HEK293 (cell line): ENCODE measurements around the gene RAB11FIP3.
A peak's percentile ranks its signal among the peaks of the same experiment; 100 is the strongest.

Experiments
- CTCF ChIA-PET: fragments of 350-600 bp; formaldehyde crosslinking; extraction: SDS; loops from one replicate; lab custom pipeline; 2021; ENCODE audit warnings: antibody characterized with exemption; lab: Yijun Ruan, JAX
- POLR2A ChIA-PET: fragments of 300-600 bp; formaldehyde crosslinking; extraction: SDS; loops from one replicate; lab custom pipeline; 2020; ENCODE audit warnings: antibody characterized with exemption, inconsistent platforms; lab: Yijun Ruan, JAX
- H3K27ac ChIP-seq: fragments of 200-500 bp; sonication (Bioruptor generic); 2 replicates; pipeline ENCODE4 v1.5.1; 2014; ENCODE audit warnings: low read depth, low read length, control low read depth, inconsistent platforms; ENCODE audit errors: extremely low read depth
- H3K36me3 ChIP-seq, 2 experiments: fragments of 200-500 bp in 1 of 2; sonication (Bioruptor generic) in 1 of 2; 1 replicate in 1 of 2; 2 replicates in 1 of 2; pipeline ENCODE4 v1.5.1; 2014 to 2017; ENCODE audit warnings: inconsistent platforms in 2 of 2, low read length in 2 of 2; ENCODE audit not compliant: control insufficient read depth in 2 of 2, insufficient read depth in 1 of 2
- H3K4me1 ChIP-seq: fragments of 200-500 bp; sonication (Bioruptor generic); 2 replicates; pipeline ENCODE4 v1.5.1; 2014; ENCODE audit warnings: mild to moderate bottlenecking, low read length, inconsistent platforms; ENCODE audit not compliant: control insufficient read depth, insufficient read depth
- H3K4me3 ChIP-seq: 2 replicates; pipeline ENCODE4 v1.5.1; 2011; ENCODE audit warnings: low read depth, mild to moderate bottlenecking, control low read depth, low read length, moderate library complexity
- H3K9me3 ChIP-seq: fragments of 200-500 bp; sonication (Bioruptor generic); 2 replicates; pipeline ENCODE4 v1.5.1; 2014; ENCODE audit warnings: low read depth, low read length, inconsistent platforms; ENCODE audit not compliant: control insufficient read depth, insufficient read depth
- GLIS1 ChIP-seq: fragments of 450-650 bp; formaldehyde crosslinking; IDR thresholded peaks from 2 replicates; pipeline ENCODE4 v1.5.1; 2016; ENCODE audit warnings: missing biosample characterization, missing genetic modification characterization
- PRDM1 ChIP-seq: fragments of 450-650 bp; formaldehyde crosslinking; IDR thresholded peaks from 2 replicates; pipeline ENCODE4; 2016; ENCODE audit warnings: missing biosample characterization, missing genetic modification characterization
- ZBTB17 ChIP-seq: fragments of 450-650 bp; formaldehyde crosslinking; IDR thresholded peaks from 2 replicates; pipeline ENCODE4 v1.5.1; 2016; ENCODE audit warnings: missing biosample characterization, missing genetic modification characterization
- ZBTB7A ChIP-seq: fragments of 450-650 bp; formaldehyde crosslinking; IDR thresholded peaks from 2 replicates; pipeline ENCODE4 v1.5.1; 2016; ENCODE audit warnings: low read depth, missing biosample characterization, missing genetic modification characterization
- ZFP3 ChIP-seq: fragments of 450-650 bp; formaldehyde crosslinking; IDR thresholded peaks from 2 replicates; pipeline ENCODE4 v1.5.1; 2016; ENCODE audit warnings: low read depth, missing biosample characterization, missing genetic modification characterization
- ZIC2 ChIP-seq: fragments of 450-650 bp; formaldehyde crosslinking; IDR thresholded peaks from 2 replicates; pipeline ENCODE4 v1.5.1; 2016; ENCODE audit warnings: missing biosample characterization, missing genetic modification characterization
- ZNF112 ChIP-seq: fragments of 450-650 bp; formaldehyde crosslinking; IDR thresholded peaks from 2 replicates; pipeline ENCODE4 v1.5.0; 2017; ENCODE audit warnings: missing biosample characterization, missing genetic modification characterization
- ZNF140 ChIP-seq: fragments of 450-650 bp; formaldehyde crosslinking; IDR thresholded peaks from 2 replicates; pipeline ENCODE4 v1.5.1; 2016; ENCODE audit warnings: missing biosample characterization, missing genetic modification characterization
- ZNF202 ChIP-seq: fragments of 450-650 bp; formaldehyde crosslinking; IDR thresholded peaks from 2 replicates; pipeline ENCODE4 v1.5.1; 2016; ENCODE audit warnings: missing biosample characterization, missing genetic modification characterization, borderline replicate concordance
- ZNF311 ChIP-seq: fragments of 450-650 bp; formaldehyde crosslinking; IDR thresholded peaks from 2 replicates; pipeline ENCODE4 v1.5.1; 2017; ENCODE audit warnings: missing biosample characterization, missing genetic modification characterization, borderline replicate concordance
- ZNF350 ChIP-seq: fragments of 450-650 bp; formaldehyde crosslinking; IDR thresholded peaks from 2 replicates; pipeline ENCODE4 v1.5.0; 2017; ENCODE audit warnings: missing biosample characterization, mild to moderate bottlenecking, missing genetic modification characterization
- ZNF391 ChIP-seq: fragments of 450-650 bp; formaldehyde crosslinking; IDR thresholded peaks from 2 replicates; pipeline ENCODE4 v1.5.1; 2016; ENCODE audit warnings: low read depth, missing biosample characterization, missing genetic modification characterization, borderline replicate concordance
- ZNF544 ChIP-seq: fragments of 450-650 bp; formaldehyde crosslinking; IDR thresholded peaks from 2 replicates; pipeline ENCODE4 v1.5.0; 2017; ENCODE audit warnings: missing biosample characterization, missing genetic modification characterization
- ZNF571 ChIP-seq: fragments of 450-650 bp; formaldehyde crosslinking; IDR thresholded peaks from 2 replicates; pipeline ENCODE4 v1.5.0; 2017; ENCODE audit warnings: missing biosample characterization, missing genetic modification characterization
- ZNF585B ChIP-seq: fragments of 450-650 bp; formaldehyde crosslinking; IDR thresholded peaks from 2 replicates; pipeline ENCODE4 v1.5.1; 2016; ENCODE audit warnings: missing biosample characterization, missing genetic modification characterization
- ZNF624 ChIP-seq: fragments of 450-650 bp; formaldehyde crosslinking; IDR thresholded peaks from 2 replicates; pipeline ENCODE4 v1.5.1; 2017; ENCODE audit warnings: missing biosample characterization, missing genetic modification characterization
- ZNF654 ChIP-seq: fragments of 450-650 bp; formaldehyde crosslinking; IDR thresholded peaks from 2 replicates; pipeline ENCODE4 v1.5.1; 2016; ENCODE audit warnings: low read depth, missing biosample characterization, missing genetic modification characterization
- TF ChIP-seq, protein P1 (sequence below): fragments of 450-650 bp; formaldehyde crosslinking; IDR thresholded peaks from 2 replicates; pipeline ENCODE4 v1.5.1; 2017; ENCODE audit warnings: missing biosample characterization, missing genetic modification characterization
- TF ChIP-seq, protein P2 (sequence below): fragments of 450-650 bp; formaldehyde crosslinking; IDR thresholded peaks from 2 replicates; pipeline ENCODE4 v1.5.1; 2016; ENCODE audit warnings: missing biosample characterization, missing genetic modification characterization

RAB11FIP3 gene

DNA sequence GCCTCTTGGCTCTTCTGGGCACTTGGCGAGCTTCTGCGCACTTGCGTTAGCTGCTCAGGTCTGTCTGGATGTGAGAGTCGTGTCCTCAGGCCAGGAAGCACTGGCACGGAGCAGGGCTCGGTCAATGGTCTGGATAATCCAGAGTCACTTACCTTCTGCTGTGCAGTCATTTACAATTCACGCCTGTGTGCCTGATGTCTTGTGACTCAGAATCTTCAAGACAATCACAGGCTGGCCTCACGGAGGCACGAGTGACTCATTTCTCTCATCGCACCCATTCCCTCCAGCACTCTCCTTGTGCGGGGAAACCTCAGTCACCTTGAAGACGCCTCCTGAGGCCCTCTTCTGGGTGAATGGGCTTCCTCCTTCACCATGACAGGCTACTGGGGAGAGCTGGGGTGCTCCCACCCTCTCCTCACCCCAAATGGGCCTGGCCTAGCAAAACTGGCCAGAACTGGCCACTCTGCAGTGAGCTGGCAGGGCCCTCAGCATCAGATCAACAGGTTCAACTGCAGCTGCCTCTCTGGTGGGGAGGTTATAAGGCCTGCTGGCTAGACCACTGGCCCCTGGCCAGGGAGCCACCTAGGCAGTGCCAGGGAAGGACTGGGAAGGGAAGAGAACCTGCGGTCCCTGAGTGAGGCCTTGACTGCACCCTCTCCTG, 100.2 kb downstream of the RAB11FIP3 start (continued):
- no peak for TF ChIP-seq ZFP3
- TF ChIP-seq ZNF624 (tag by site-specific recombination) = no peak
- peak; percentile 84 for TF ChIP-seq PRDM1 (tag by site-specific recombination)
- TF ChIP-seq ZNF202 (tag by site-specific recombination) = no peak

DNA sequence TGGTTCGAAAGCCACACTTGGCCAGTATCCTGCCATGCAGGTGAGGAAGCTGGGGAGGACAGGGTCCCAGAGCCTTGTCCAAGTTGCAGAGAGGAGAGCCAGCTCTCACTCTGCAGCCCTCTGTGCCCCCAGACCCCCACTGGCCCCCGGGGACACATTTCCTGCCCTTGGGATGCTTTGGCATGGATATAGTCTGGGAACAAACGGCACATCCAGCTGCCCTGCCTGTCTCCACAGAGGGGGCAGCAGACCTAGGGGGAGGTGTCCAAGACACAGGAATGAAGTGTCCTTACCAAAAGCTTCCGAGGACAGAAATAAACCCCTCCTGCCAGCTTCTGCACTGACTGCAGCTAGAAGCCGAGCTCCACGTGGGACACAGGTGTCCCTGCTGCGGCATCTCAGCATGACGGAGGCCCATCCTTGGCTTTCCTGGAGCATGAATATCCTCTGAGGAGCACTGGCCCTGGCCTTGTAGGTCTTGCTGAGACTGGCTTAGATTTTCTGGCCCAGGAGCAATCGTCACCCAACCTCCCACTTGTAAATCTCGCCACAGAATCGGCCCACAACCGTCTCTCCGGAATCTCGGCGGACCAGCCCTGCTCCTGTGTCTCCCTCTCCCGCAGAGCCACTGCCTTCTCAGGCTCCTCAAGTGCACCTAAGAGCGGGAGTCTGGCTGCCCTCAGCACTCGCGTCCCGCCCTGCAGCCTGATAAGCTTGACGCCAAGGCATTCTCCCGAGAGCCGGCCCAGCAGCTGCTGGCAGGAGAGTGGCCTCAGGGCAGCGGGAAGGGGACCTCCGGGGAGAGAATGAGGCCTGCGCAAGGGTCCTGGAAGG, 100.9 kb downstream of the RAB11FIP3 start:
- CTCF ChIA-PET = interaction anchor here (0.6 to 0.9 kb wide), 4 partner anchors 14 to 1845 kb away, joined by 3 read pairs; no protein-coding TSS in a partner anchor
- POLR2A ChIA-PET = interaction anchor here (0.5 to 1.8 kb wide), 14 partner anchors 8 to 144 kb away, joined by 3 to 6 read pairs (median 4); partner anchors contain the start of genes DECR2, METTL26, NHLRC4 and RAB40C
- H3K4me1 ChIP-seq = peaks cover 8% of the 10 kb centered on the region
- H3K27ac ChIP-seq = peak overlapping the region; percentile 97
- peaks cover 0 to 23% of the 10 kb centered on the region in 2 experiments; a peak in 1 of 3 replicates for H3K36me3 ChIP-seq
- H3K9me3 ChIP-seq = no peaks in the 10 kb centered on the region
- no peak for TF ChIP-seq ZNF585B (tag by site-specific recombination)
- TF ChIP-seq ZNF350 (tag by site-specific recombination) = no peak
- TF ChIP-seq, protein P1, sequence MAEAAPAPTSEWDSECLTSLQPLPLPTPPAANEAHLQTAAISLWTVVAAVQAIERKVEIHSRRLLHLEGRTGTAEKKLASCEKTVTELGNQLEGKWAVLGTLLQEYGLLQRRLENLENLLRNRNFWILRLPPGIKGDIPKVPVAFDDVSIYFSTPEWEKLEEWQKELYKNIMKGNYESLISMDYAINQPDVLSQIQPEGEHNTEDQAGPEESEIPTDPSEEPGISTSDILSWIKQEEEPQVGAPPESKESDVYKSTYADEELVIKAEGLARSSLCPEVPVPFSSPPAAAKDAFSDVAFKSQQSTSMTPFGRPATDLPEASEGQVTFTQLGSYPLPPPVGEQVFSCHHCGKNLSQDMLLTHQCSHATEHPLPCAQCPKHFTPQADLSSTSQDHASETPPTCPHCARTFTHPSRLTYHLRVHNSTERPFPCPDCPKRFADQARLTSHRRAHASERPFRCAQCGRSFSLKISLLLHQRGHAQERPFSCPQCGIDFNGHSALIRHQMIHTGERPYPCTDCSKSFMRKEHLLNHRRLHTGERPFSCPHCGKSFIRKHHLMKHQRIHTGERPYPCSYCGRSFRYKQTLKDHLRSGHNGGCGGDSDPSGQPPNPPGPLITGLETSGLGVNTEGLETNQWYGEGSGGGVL (tag by site-specific recombination) = no peak
- no peak for TF ChIP-seq ZNF391 (tag by site-specific recombination)
- no peak for TF ChIP-seq ZNF112 (tag by site-specific recombination)
- no peak for TF ChIP-seq ZNF140 (tag by site-specific recombination)
- no peak for TF ChIP-seq ZNF544
- TF ChIP-seq ZBTB7A = no peak
- peak; percentile 67 for TF ChIP-seq GLIS1
- 0 out of 2 replicates have a peak, but pooled peaks have one; percentile 51 for TF ChIP-seq ZBTB17 (tag by site-specific recombination)
- peak; percentile 80 for TF ChIP-seq ZIC2 (tag by site-specific recombination)
- no peak for TF ChIP-seq ZNF654 (tag by site-specific recombination)
- no peak for TF ChIP-seq ZNF571 (tag by site-specific recombination)
- no peak for TF ChIP-seq ZNF311 (tag by site-specific recombination)
- TF ChIP-seq, protein P2, sequence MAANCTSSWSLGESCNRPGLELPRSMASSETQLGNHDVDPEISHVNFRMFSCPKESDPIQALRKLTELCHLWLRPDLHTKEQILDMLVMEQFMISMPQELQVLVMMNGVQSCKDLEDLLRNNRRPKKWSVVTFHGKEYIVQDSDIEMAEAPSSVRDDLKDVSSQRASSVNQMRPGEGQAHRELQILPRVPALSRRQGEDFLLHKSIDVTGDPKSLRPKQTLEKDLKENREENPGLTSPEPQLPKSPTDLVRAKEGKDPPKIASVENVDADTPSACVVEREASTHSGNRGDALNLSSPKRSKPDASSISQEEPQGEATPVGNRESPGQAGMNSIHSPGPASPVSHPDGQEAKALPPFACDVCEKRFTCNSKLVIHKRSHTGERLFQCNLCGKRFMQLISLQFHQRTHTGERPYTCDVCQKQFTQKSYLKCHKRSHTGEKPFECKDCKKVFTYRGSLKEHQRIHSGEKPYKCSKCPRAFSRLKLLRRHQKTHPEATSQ (tag by site-specific recombination) = no peak
- TF ChIP-seq, all 188 proteins: peak for 3
- peak overlapping the region; percentile 73 for H3K4me3 ChIP-seq
